GM18951 (cell line): ENCODE results near the gene PARD3.
"Not testable (repeated sequence)": the region's sequence is repeated elsewhere in the genome, so short reads cannot be mapped to it uniquely, and the experiment has no call there.

Experiments used
- POLR2A ChIP-seq: IDR thresholded peaks from 4 replicates; pipeline ENCODE4 v1.6.1; 2011; ENCODE audit warnings: mild to moderate bottlenecking; ENCODE audit not compliant: insufficient read length, insufficient read depth; ENCODE audit errors: extremely low read depth
- in situ Hi-C: fragments of 300-500 bp; cut with MboI; formaldehyde crosslinking; loops from one replicate; pipeline ENCODE4 v1.12.0; 2022; ENCODE audit warnings: low sequenced_read_pairs, mixed read lengths, inconsistent platforms; ENCODE audit not compliant: unreplicated experiment

PARD3 gene

GRCh38 chr10:34089253-34089652 lies 725.8 kb downstream of the PARD3 start:
- TF ChIP-seq POLR2A: no peak
- in situ Hi-C loops: no loop called here

GRCh38 chr10:34088208-34088794 lies 726.8 kb downstream of the PARD3 start:
- TF ChIP-seq POLR2A: no peak
- in situ Hi-C loops: no loop called here

DNA sequence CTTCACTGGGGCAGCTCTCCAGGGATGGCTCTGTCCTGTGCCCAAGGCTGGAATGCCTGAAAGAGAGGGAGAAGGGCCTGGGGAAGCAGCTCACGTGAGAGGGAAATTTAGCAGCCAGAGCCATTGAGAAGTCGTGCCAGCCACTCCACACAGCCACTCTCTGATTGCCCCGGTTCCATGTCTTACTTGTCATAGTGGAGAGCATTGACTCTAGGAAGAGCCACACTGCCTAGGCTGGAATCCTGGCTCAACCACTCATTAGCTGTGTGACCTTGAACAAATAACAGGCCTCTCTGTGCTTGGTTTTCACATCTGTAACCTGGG lies 728.0 kb downstream of the PARD3 start:
- no peak for TF ChIP-seq POLR2A
- in situ Hi-C loops: no loop called here

DNA sequence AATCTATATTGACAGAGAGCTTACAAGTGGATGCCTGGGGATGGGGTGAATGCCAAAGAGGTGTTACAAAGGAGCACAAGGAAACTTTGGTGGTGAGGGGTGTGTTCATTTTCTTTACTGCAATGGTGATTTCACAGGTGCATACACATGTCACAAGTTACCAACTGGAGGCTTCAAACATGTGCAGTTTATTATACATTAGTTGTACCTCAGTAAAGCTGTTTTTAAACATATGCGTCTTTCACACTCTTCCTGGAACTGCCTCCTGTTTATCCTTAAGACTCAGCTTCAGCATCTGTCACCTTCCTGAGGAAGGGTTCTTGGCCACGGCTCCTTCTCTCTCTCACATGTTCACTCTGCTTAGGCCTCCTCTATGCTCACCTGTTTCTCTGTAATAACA lies 731.5 kb downstream of the PARD3 start:
- no peak for TF ChIP-seq POLR2A
- in situ Hi-C loops: no loop called here

GRCh38 chr10:34081948-34082347 lies 733.1 kb downstream of the PARD3 start:
- TF ChIP-seq POLR2A: no peak
- in situ Hi-C loops: no loop called here

- in situ Hi-C loops: no loop called here
- TF ChIP-seq POLR2A: no peak
Measured at GRCh38 chr10:34081347-34081743, 733.8 kb downstream of the PARD3 start.

GRCh38 chr10:34080485-34081346 lies 734.4 kb downstream of the PARD3 start:
- in situ Hi-C loops: no loop called here
- TF ChIP-seq POLR2A: no peak

GRCh38 chr10:34079702-34080484 lies 735.2 kb downstream of the PARD3 start:
- in situ Hi-C loops: no loop called here
- no peak for TF ChIP-seq POLR2A

DNA sequence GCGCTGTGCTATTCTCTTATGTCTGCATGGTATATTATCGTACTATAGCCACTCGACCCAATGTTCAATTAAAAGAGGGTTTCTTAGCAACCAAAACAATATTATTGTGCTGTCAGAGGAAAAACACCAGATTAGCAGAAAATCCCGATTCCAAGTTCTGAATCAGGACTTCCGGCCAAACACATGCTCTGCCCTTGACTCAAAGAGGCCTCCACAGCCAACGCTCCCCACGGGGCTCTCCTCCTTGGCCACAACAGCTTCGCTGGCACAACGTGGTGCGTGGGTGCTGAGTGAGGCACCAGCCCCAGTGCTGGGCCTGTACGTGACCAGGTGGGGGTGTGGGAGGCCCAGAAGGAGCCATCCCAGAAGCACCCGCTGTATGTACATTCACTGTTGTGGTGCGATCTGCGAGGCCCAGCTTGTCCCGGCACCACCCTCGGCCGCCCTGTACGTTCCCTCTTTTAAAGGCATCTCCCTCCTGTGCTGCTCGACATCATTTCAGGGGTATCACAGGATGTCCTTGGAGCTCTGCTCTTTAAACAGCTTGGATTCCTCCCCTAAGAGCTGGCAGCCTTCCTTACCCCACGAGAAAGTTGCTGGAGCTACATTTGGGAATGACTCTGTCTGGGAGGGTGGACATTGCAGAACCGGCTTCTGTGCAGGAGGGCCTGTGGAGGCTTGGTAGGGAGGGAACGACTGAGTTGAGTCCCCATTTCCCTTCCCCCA lies 736.2 kb downstream of the PARD3 start:
- TF ChIP-seq POLR2A: no peak
- in situ Hi-C loops: no loop called here

- no peak for TF ChIP-seq POLR2A
Measured at GRCh38 chr10:34078017-34078744, 736.9 kb downstream of the PARD3 start.

DNA sequence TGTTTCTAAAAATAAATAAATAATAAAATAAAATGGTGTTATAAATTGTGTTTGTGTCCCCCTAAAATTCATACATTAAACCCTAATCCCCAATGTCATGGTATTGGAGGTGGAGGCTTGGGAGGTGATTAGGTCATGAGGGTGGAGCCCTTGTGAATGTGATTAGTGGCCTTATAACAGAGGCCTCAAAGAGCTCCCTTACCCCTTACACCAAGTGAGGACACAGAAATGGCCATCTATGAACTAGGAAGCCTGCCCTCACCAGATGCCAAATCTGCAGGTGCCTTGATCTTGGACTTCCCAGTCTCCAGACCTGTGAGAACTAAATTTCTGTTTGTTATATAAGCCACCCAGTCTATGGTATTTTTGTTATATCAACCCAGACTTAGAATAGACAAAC lies 738.7 kb downstream of the PARD3 start:
- in situ Hi-C loops: no loop called here
- TF ChIP-seq POLR2A: no peak

More at GRCh38 chr10:34078017-34078744, 736.9 kb downstream of the PARD3 start:
- in situ Hi-C loops: no loop called here

GRCh38 chr10:34075254-34075926 lies 739.7 kb downstream of the PARD3 start:
- in situ Hi-C loops: no loop called here
- no peak for TF ChIP-seq POLR2A

- in situ Hi-C loops: no loop called here
- no peak for TF ChIP-seq POLR2A
Measured at GRCh38 chr10:34074051-34074450, 741.0 kb downstream of the PARD3 start.

DNA sequence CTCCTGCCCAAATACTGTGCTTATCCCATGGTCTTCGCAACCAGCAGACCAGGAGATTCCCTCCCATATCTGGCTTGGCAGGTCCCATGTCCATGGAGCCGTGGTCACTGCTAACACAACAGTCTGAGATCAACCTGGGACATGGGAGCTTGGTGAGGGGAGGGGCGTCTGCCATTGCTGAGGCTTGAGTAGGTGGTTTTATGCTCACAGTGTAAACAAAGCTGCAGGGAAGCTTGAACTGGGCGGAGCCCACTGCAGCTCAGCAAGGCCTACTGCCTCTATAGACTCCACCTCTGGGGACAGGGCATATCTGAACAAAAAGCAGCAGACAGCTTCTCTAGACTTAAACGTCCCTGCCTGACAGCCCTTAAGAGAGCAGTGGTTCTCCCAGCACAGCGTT lies 747.4 kb downstream of the PARD3 start:
- in situ Hi-C loops: not testable (repeated sequence)
